ENCODE measurements around the gene USP11. TPM values are rescaled to one million over a fixed set of nuclear protein-coding genes. Genes with fewer than 3 reads are reported as not detected.
A peak's percentile ranks its signal among the peaks of the same experiment; 100 is the strongest.

The USP11 gene
- total RNA-seq, 1 experiment from 2014 or later, result 153 TPM

GRCh38 chrX:47199286-47199685 lies 33.5 kb upstream of the USP11 start:
- Mint-ChIP-seq H3K27me3 (ENCODE audit: low read depth) (no peaks in the 10 kb centered on the region), H3K4me1 (peaks cover 42 to 47% of the 10 kb centered on the region in 2 experiments), H3K27ac (0 out of 7 replicates have a peak overlapping the region, but pooled peaks of 2 of the 3 experiments have one; percentile 28 to 97), H3K36me3 (ENCODE audit: insufficient read depth in 1 of 3, low read depth in 3 of 3) (peaks cover 92 to 98% (median 98%) of the 10 kb centered on the region in 3 experiments), H3K9me3 (peaks cover 0 to 2% of the 10 kb centered on the region in 2 experiments; a peak in 3 of 5 replicates), H3K4me3 (no peak overlapping the region)
- H4K8ac ChIP-seq (replicated peaks; ENCODE audit: insufficient read length, low read depth, low read length), result no peak overlapping the region
- H3K4me1 ChIP-seq (ENCODE audit: insufficient read depth, low read length), result peaks cover 15% of the 10 kb centered on the region; the same call in 1 of the 2 replicates
- no peak overlapping the region for H3T11ph ChIP-seq (ENCODE audit: low read length)
- no peak overlapping the region for H2BK12ac ChIP-seq (ENCODE audit: insufficient read length, low read depth, low read length)
- no peaks in the 10 kb centered on the region for H3K9me3 ChIP-seq (ENCODE audit: control insufficient read depth, low read depth, low read length)
- H2BK20ac ChIP-seq (ENCODE audit: low read depth, low read length, poor library complexity, severe bottlenecking), result no peak overlapping the region
- H3K27me3 ChIP-seq (ENCODE audit: insufficient read depth, low read length), result no peaks in the 10 kb centered on the region
- peaks cover 35% of the 10 kb centered on the region; the same call in 1 of the 2 replicates for H3K79me2 ChIP-seq (ENCODE audit: insufficient read depth, low read length)
- no peaks in the 10 kb centered on the region for H4K20me1 ChIP-seq (ENCODE audit: control insufficient read depth, insufficient read depth, insufficient read length)
- H3K56ac ChIP-seq (ENCODE audit: insufficient read length, low read depth, low read length), result no peak overlapping the region
- H2BK15ac ChIP-seq (ENCODE audit: low read depth, low read length), result no peak overlapping the region
- no peak overlapping the region for H2BK5ac ChIP-seq (ENCODE audit: insufficient read length, low read length)
- H3K79me1 ChIP-seq (ENCODE audit: insufficient read depth, low read depth, low read length, poor library complexity, severe bottlenecking), result peaks cover 15% of the 10 kb centered on the region
- H3K14ac ChIP-seq (ENCODE audit: insufficient read depth, low read length), result no peak overlapping the region
- no peak overlapping the region for H3K4me2 ChIP-seq (ENCODE audit: insufficient read depth, insufficient read length, low read length)
- no peak for TF ChIP-seq CTCF (conservative IDR thresholded peaks at IDR 0.05)
- no peak overlapping the region for H2AK5ac ChIP-seq (ENCODE audit: insufficient read length, low read length)
- H4K91ac ChIP-seq (ENCODE audit: insufficient read length, low read depth, low read length), result peak overlapping the region; percentile 38
- no peak overlapping the region for H2BK120ac ChIP-seq (ENCODE audit: low read depth, low read length, poor library complexity, severe bottlenecking)
- no peak overlapping the region for H2AFZ ChIP-seq (ENCODE audit: low read length)
- no peak overlapping the region for H3K18ac ChIP-seq (ENCODE audit: insufficient read length, low read depth, low read length)
- no CpG with 5 or more reads among the region's 10 CpGs for WGBS (ENCODE audit: extremely low coverage, insufficient read length, low lambda C conversion rate)
- no peak for DNase-seq
- H3K9ac ChIP-seq (ENCODE audit: extremely low read depth, insufficient read length, low read length), result no peak overlapping the region
- peaks cover 7% of the 10 kb centered on the region for H3K23me2 ChIP-seq (ENCODE audit: insufficient read length, low read depth, low read length, poor library complexity, severe bottlenecking)
- no peak overlapping the region for H4K5ac ChIP-seq (ENCODE audit: insufficient read length, low read depth, low read length)
- H3K27ac ChIP-seq (ENCODE audit: insufficient read length, low read depth, low read length), result no peak overlapping the region
- H3K4ac ChIP-seq (ENCODE audit: low read depth, low read length), result no peak overlapping the region; the same call in 1 of the 2 replicates
- no peak overlapping the region for H3K23ac ChIP-seq (ENCODE audit: insufficient read length, low read depth, low read length)
